ENCODE data around the gene MMGT1. TPM values are rescaled to one million over a fixed set of nuclear protein-coding genes. Genes with fewer than 3 reads are reported as not detected.
A peak's percentile ranks its signal among the peaks of the same experiment; 100 is the strongest.

Gene MMGT1
- total RNA-seq (2014; rRNA removed; shearing (Covaris generic)) = 16.6 and 21.1 TPM in 2 replicates

DNA sequence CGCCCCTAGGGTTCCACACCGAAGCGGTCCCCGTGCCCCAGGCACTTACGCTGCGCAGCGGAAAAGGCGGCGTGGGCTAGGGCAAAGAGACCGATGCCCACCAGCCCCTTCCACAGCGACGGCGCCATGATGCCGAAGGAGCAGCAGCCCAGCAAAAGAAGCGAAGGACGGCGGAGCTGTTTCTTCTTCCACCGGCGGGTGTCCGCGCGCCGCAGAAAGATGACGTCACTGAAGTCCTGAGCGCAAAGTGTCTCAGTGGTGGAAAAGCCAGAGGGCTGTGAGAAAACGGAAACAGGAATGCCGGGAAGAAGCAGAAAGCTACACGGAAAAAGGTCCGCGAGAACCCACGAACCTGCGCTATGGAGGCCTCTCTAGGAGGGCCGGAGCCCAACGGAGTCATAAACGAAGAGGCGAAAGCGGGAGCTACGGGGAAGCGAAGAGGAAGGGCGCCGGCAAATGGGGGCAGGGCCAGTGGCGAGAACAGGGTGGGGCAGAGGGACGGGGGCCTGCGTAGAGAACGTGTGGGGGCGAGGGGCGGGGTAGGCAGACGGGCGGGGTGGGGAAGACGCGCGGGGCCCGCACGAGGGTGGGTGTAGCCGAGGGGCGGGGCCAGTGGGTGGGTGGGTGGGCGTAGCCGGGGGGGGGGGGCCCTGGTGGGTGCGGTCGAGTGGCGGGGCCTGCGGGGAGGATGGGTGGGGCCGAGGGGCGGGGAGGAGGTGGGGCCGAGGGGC is at the start of gene MMGT1:
MMGT1 (minus strand) TSS at position 441 of the 731 bp plus-strand sequence; CDS start at position 128, 313 bp downstream.
- peak; percentile 82 for DNase-seq (ENCODE audit: low spot score)

DNA sequence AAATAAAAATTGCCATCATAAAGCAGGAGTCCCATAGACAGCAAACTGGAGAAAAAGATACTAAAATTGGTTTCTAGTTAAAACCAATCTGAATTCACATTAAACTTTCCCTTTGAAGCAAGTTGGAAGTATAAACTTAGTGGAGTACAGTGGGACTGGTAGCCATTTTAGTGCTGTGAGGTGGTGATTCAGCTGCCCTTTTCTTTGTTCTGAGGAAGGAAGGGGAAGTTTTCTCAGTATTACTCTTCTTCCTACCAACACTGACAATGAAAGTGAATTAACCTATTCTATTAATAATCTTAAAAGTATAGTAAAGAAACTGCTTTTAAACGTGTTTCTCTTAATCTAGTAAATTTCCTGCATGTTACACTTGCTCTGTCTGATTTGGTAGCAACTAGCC is 48.1 kb upstream of the MMGT1 start:
- in situ Hi-C loops (cut with HindIII; ENCODE audit: low sequenced_read_pairs) = no loop called here
- DNase-seq (ENCODE audit: low spot score) = no peak

More for the DNA sequence above, at the start of gene MMGT1:
- in situ Hi-C loops (cut with HindIII; ENCODE audit: low sequenced_read_pairs) = no loop called here

DNA sequence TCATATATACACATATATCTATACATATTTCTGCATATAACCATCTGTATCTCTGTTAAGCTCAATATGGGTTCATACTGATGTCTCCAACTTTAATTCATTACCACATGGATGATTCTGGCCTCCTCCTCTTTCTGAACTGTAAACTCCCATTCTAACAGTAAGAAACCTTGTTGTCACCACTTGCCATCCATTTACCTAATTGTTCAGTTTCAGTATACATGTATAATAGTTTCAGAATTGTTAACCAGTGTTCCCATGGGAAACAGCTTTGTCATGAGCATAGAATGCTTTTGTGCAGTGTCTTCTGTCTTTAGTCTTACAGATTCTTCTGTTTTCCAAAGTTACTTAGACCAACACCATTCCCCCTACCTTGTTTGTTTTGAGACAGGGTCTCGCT is 47.4 kb upstream of the MMGT1 start:
- DNase-seq (ENCODE audit: low spot score) = no peak
- in situ Hi-C loops (cut with HindIII; ENCODE audit: low sequenced_read_pairs) = no loop called here

DNA sequence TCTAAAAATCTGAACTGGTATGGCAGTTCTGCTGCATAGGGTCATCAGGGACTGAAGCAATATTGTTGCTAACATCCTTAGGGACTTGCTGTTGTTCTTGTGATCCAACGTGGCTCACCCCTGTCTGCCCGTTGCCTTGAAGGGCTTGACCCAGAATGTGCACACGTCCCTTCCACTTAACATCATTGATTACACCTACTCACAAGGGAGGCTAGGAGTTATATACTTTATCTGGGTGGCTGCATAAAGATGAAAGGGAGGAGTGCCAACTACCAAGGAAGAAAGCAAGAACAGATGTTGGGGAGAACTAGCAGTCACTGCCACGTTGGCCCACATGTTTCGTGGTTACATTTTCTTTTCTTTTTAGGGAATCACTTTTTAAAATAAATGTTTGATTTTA is 45.4 kb upstream of the MMGT1 start:
- in situ Hi-C loops (cut with HindIII; ENCODE audit: low sequenced_read_pairs) = no loop called here
- no peak for DNase-seq (ENCODE audit: low spot score)

DNA sequence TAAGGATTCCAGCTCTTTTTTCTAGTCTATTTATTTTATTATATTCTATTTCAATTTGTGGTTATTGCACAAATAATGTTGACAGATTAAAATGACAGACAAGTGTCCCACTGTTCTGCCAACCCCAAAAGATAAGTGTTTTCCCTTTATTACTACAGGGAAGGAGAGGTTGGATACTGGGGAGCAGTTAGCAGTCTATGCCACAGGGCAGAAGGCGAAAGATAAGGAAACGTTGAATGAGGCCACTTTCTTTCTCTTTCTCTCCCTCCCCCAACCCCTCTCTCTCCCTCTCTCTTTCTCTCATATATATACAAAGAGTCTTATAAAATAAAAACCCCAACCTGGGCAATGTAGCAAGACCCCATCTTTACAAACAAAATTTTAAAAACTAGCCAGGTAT is 43.1 kb upstream of the MMGT1 start:
- DNase-seq (ENCODE audit: low spot score) = no peak
- in situ Hi-C loops (cut with HindIII; ENCODE audit: low sequenced_read_pairs) = no loop called here

DNA sequence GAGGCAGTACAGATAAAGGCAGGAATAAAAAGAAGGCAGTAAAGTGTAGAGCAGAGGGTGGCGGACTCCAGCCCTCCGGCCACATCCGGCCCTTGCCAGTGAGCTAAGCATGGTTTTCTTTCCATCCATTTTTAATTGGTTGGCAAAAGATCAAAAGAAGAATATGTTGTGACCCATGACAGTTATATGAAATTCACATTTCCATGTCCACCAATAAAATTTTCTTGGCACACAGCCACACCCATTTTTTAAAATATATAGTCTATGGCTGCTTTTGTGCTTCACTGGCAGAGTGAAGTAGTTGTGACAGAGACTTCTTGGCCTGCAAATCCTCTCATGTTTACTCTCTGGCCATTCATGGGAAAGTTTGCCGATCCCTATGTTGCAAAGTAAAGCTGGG is 41.2 kb upstream of the MMGT1 start:
- in situ Hi-C loops (cut with HindIII; ENCODE audit: low sequenced_read_pairs) = no loop called here
- DNase-seq (ENCODE audit: low spot score) = no peak

DNA sequence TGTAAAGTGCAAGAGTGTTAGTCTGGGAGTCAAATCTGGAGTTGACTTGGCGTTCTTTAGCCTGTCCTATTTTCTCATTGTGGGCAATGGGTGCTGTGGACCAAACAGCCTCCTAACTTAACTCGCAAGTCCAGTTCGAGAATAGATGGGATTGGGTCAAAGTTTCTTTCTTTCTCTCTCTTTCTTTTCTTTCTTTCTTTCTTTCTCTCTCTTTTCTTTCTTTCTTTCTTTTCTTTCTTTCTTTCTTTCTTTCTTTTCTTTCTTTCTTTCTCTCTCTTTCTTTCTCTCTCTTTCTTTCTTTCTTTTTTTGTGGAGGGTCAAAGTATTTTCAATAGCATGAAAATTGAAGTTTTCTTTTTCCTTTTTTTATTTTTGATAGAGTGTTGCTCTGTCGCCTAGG is 14.5 kb upstream of the MMGT1 start:
- in situ Hi-C loops (cut with HindIII; ENCODE audit: low sequenced_read_pairs) = no loop called here
- DNase-seq (ENCODE audit: low spot score) = no peak

DNA sequence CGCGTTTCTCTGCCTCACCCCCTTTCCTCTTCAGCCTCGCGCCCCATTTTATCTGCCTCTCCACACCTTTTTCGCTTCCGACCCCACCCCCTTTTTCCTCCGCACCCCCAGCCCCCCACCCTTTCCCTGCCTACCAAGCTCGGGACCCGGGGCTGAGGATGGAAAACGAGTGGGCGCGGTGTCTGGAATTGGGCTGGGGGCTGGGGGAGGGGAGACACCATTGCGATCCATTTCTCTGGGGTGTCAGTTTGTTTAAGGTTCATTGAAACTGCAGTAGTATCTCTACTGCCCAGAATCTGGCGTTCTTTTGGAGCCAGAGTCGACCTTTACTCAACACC is 12.2 kb upstream of the MMGT1 start:
- no peak for DNase-seq (ENCODE audit: low spot score)
- in situ Hi-C loops (cut with HindIII; ENCODE audit: low sequenced_read_pairs) = no loop called here

DNA sequence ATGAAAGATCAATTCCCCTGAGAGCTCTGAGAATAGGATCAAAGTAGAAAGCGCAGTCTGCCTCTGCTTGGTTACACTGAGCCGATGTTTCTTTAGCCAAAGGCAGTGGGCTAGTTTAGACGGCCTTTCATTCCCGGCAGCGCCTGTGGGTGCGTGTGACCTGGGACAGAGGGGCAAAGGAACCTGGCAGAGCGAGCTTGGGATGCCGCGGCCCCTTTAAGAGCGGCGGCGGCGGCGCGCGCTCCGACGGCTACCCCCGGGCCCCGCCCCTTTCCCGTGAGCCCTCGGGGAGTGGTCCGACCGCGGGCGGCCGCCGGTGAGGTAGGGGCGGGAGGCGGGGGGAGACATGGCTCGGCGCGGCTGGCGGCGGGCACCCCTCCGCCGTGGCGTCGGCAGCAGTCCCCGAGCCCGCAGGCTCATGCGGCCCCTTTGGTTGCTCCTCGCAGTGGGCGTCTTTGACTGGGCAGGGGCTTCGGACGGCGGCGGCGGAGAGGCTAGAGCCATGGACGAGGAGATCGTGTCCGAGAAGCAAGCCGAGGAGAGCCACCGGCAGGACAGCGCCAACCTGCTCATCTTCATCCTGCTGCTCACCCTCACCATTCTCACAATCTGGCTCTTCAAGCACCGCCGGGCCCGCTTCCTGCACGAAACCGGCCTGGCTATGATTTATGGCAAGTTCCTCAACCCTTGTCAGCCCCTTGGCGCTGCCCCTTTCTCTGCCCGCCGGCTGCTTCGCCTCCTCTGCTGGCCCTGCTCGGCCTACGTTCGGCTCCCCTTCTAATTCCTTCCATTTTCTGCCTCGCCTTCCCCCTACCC is 11.6 kb upstream of the MMGT1 start, which contains the start of gene SLC9A6:
SLC9A6 (plus strand) TSS at position 279 of the 816 bp plus-strand sequence; CDS start at position 503, 224 bp downstream.
- in situ Hi-C loops (cut with HindIII; ENCODE audit: low sequenced_read_pairs) = no loop called here
- DNase-seq (ENCODE audit: low spot score) = peak; percentile 74

DNA sequence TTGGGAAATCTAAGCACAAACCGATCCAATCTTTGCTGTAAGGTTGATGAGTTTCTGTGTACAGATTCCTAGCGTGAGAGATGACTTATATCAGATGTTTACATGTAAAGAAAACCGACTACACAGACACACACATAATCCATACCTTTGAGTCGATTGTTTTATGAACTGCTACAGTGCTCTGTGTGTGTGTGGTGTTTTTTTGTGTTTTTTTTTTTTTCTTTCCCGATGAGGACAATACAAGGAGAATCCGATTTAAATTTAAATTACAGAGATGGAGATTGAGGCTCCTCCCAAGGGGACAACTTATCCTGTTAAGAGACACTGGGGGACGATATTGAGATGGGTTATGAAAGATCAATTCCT is 11.0 kb upstream of the MMGT1 start:
- in situ Hi-C loops (cut with HindIII; ENCODE audit: low sequenced_read_pairs) = no loop called here
- DNase-seq (ENCODE audit: low spot score) = peak; percentile 33

DNA sequence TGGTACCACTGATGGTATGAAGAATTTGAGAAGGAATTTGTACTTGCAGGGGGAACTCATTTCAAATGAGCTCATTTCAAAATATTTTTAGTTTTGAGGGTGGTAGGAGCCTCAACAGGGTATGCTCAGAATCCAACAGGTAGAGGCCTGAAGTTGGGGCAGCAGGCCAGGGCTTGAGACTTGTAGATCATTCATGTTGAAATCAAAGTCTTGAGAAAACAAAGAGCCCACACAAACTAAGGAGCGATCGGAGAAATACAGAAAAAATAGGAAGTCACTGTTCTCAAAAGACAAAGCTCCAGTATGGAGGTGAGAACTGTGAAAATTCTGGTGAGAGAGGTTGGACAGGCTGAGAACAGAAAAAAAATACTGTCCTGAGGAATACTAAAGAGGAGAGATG is 10.5 kb upstream of the MMGT1 start:
- peak; percentile 5 for DNase-seq (ENCODE audit: low spot score)
- in situ Hi-C loops (cut with HindIII; ENCODE audit: low sequenced_read_pairs) = no loop called here

DNA sequence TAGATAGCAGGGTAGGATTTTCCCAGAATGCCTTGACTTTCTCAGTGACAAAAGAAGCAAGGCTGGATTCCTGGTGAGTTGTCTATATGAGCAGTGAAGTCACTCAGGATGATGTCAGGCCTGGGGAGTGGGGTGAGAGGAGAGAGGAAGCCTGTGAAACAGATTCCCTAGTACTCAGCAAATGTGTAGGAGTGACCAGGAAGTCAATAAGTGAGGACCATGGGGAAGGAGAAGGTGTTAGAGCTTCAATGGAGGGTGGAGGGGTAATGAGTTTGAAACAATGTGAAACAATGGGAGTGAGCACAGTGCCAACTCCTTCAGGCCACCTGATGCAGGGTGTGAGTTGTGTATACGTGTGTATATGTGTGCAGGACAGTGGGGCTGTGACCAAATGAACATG is 9.1 kb upstream of the MMGT1 start:
- in situ Hi-C loops (cut with HindIII; ENCODE audit: low sequenced_read_pairs) = no loop called here
- DNase-seq (ENCODE audit: low spot score) = no peak

DNA sequence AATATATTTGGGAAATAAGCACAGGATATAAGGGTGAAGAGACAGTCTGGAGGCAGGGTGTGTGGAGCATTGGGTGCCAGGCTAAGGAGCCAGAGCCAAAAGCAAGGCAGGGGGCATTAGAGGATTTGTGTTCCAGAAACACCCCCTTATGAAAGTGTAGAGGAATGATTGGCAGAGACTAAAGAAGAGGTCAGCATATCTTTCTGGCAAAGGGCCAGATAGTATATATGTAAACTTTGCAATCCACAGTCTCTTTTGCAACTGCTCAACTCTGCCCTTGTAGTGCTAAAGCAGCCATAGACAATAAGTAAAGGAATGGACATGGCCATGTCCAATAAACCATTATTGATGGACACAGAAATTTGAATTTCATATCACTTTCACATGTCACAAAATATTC is 7.9 kb upstream of the MMGT1 start:
- in situ Hi-C loops (cut with HindIII; ENCODE audit: low sequenced_read_pairs) = no loop called here
- no peak for DNase-seq (ENCODE audit: low spot score)

DNA sequence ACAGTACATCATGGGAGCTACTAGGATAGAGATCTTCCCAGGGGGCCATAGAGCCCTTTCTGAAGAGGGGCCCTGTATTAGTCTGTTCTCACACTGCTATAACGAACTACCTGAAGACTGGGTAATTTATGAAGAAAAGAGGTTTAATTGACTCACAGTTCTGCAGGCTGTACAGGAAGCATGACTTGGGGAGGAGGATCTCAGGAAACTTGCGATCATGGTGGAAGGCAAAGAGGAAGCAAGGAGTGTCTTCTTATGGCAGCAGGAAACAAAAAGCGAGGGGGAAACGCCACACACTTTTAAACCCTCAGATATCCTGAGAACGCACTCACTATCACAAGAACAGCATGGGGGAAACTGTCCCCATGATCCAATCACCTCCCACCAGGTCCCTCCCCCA is 7.2 kb upstream of the MMGT1 start:
- no peak for DNase-seq (ENCODE audit: low spot score)
- in situ Hi-C loops (cut with HindIII; ENCODE audit: low sequenced_read_pairs) = no loop called here

DNA sequence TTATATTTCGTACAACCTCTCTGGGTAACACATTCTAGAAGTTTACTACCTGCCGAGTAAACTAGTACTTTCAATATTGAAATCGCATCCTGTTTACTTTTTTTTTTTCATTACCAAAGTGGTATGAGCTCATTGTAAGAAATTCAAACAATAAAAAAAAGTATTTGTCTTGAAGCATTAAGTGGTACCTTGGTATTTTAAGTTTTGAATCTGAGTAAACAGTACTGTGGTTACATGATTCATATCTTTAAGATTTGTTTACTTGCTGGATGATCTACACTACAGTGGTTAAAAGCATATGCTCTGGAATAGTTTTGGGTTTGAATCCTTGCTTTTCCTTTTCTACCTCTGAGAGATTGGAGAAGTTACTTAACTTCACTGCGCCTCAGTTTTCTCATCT is 3.8 kb upstream of the MMGT1 start:
- DNase-seq (ENCODE audit: low spot score) = no peak
- in situ Hi-C loops (cut with HindIII; ENCODE audit: low sequenced_read_pairs) = no loop called here

DNA sequence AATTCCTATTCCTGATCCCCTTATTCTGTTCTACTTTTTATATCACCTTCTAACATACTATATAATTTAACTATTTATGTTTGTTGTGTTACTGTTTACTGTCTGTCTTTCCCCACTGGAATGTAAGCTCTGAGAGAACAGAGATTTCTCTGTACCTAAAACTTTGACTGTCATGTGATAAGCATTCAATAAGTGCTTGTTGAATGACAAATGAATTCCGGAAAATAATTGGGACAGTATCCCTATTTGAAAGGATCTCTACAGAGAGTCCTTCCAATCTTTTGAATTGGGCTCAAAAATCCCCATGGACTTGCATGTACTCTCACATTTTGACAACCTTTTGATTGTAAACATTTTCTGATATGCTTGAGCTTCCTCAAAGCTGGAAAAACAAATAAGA is 1.6 kb upstream of the MMGT1 start:
- in situ Hi-C loops (cut with HindIII; ENCODE audit: low sequenced_read_pairs) = no loop called here
- no peak for DNase-seq (ENCODE audit: low spot score)

DNA sequence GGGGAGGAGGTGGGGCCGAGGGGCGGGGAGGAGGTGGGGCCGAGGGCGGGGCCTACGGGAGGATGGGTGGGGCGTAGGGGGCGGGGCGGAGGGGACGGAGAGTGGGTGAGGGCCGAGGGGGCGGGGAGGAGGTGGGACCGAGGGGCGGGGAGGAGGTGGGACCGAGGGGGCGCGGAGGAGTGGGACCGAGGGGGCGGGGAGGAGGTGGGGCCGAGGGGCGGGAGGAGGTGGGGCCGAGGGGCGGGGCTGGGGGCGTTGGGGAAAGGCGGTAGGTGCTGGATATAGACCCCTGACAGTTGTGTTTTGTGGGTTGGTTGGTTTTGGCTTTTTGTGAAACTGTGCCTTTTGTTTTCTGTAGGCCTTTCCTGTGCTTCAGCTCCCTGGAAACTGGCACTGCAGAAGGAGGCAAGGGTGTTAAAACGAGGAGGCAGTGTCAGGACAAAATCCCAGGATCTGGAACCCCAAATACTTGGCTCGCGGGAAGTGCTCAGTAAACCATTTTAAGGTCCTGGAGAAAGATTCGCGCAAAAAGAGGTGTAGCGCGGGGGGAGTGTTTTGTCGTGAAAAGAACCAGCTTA is 580 bp upstream of the MMGT1 start:
- peak; percentile 84 for DNase-seq (ENCODE audit: low spot score)
- in situ Hi-C loops (cut with HindIII; ENCODE audit: low sequenced_read_pairs) = no loop called here

DNA sequence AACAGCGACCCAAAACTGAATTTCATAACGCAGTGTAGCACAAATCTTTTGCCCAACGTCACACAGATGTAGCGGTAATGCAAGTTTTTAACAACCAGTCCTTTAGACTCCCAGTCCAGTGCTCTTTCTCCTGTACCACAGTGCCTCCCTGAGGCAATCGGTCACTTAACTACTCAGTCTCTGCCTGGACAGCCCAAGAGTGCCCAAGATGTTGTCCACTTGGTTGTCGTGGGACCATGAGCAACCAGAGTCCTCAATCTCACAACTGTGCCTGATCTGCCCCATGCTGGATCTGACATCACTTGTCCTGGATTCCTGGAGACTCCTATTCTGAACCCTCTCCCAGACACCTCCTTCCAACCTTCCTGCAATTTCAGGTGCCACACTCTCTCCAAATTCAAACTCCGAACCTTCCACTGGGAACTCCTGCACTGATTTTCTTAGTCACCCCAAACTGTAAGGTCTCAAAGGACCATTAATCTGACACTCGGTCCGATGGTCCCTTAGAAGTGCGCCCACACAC is 702 bp downstream of the MMGT1 start:
- in situ Hi-C loops (cut with HindIII; ENCODE audit: low sequenced_read_pairs) = no loop called here
- DNase-seq (ENCODE audit: low spot score) = peak; percentile 30

DNA sequence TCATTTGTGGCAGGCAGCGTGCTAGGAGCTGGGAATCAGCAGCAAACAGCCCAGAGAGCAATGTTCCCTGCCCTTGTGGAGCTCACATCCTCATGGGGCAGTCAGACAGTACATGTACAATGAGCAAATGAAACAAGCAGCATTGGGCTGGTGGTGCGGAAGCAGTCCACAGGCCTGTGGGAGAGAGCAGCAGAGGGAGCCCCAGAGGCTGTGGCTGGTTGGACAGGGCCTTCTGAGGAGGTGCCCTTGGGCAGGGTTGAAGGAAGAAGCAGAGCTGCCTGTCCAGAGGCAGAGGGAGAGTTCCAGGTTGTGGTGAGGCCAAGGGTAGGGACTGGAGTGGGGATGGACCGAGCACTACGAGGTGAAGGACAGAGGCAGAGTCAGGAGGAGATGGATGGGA is 22.5 kb downstream of the MMGT1 start:
- in situ Hi-C loops (cut with HindIII; ENCODE audit: low sequenced_read_pairs) = no loop called here
- DNase-seq (ENCODE audit: low spot score) = no peak

DNA sequence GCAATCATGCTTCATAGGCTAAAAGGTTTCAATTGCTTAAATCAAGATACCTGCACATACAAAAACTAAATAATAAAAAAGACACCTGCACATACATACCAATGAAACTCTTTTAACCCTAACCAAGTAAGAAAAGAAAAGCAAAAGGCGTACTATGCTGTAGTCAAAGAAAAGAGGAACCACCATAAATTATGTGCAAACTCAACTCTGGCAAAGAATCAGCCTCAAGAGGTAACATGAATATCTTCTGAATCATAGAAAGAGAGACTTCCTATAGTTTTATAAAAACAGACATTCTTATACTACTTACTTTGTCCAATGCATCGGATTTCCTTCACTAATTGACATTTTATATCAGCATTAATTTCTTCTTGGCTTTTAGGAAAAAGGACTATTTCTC is 29.3 kb downstream of the MMGT1 start:
- in situ Hi-C loops (cut with HindIII; ENCODE audit: low sequenced_read_pairs) = no loop called here
- DNase-seq (ENCODE audit: low spot score) = no peak
